Measurements from ENCODE around the gene FMN2. TPM values are rescaled to one million over a fixed set of nuclear protein-coding genes. Genes with fewer than 3 reads are reported as not detected.

The FMN2 gene
- total RNA-seq, 3 donors from 2014 or later (not counting 1 experiment from before 2014, with no cell fraction given) = not detected

DNA sequence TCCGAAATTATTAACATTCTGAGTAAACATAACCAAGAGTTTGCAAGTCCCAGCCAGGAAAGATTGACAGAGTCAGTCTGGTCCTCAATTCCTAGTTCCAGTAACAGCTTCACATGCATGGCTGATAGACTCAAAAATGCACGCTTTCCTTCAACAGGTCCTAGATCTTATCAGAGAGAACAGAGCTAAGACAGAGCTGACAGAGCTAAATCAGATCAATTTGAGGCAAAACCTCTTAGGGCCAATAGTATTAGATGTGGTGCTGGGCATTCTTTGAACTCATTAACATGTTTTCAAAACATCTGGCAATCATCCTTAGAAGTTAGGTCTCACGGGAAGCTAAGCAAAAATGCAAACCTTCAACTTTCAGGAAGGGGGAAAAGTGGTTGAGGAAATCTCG, 406.2 kb downstream of the FMN2 start:
- no peak overlapping the region for H3K4me3 ChIP-seq (ENCODE audit: low read length)
- intact Hi-C loops (cut with micrococcal nuclease) = no loop called here
- H3K4me1 Mint-ChIP-seq = peaks cover 0 to 10% of the 10 kb centered on the region in 2 donors
- DNase-seq = no peak
- TF ChIP-seq, protein P1, sequence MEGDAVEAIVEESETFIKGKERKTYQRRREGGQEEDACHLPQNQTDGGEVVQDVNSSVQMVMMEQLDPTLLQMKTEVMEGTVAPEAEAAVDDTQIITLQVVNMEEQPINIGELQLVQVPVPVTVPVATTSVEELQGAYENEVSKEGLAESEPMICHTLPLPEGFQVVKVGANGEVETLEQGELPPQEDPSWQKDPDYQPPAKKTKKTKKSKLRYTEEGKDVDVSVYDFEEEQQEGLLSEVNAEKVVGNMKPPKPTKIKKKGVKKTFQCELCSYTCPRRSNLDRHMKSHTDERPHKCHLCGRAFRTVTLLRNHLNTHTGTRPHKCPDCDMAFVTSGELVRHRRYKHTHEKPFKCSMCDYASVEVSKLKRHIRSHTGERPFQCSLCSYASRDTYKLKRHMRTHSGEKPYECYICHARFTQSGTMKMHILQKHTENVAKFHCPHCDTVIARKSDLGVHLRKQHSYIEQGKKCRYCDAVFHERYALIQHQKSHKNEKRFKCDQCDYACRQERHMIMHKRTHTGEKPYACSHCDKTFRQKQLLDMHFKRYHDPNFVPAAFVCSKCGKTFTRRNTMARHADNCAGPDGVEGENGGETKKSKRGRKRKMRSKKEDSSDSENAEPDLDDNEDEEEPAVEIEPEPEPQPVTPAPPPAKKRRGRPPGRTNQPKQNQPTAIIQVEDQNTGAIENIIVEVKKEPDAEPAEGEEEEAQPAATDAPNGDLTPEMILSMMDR (IDR thresholded peaks at IDR 0.05) = no peak
- H3K4me3 Mint-ChIP-seq = no peak overlapping the region
- H3K36me3 Mint-ChIP-seq = no peaks in the 10 kb centered on the region
- no peaks in the 10 kb centered on the region for H3K9me3 ChIP-seq (ENCODE audit: control insufficient read depth, insufficient read depth, low read length)
- H3K27me3 ChIP-seq (ENCODE audit: control insufficient read depth, insufficient read depth, low read length) = no peaks in the 10 kb centered on the region
- H3K27ac ChIP-seq (ENCODE audit: low read length) = no peak overlapping the region
- 79% methylated on average over 2 of the region's 4 CpGs for WGBS (ENCODE audit: insufficient coverage)
- no peak for ATAC-seq
- no peak overlapping the region for H3K27ac Mint-ChIP-seq
- no peaks in the 10 kb centered on the region for H3K36me3 ChIP-seq (ENCODE audit: control insufficient read depth, insufficient read depth, low read length)
- peaks cover 3% of the 10 kb centered on the region for H3K4me1 ChIP-seq (ENCODE audit: control insufficient read depth, insufficient read depth, low read length)
- H3K9me3 Mint-ChIP-seq = no peaks in the 10 kb centered on the region
- no peaks in the 10 kb centered on the region for H3K27me3 Mint-ChIP-seq (ENCODE audit: low read depth in 2 of 2)

DNA sequence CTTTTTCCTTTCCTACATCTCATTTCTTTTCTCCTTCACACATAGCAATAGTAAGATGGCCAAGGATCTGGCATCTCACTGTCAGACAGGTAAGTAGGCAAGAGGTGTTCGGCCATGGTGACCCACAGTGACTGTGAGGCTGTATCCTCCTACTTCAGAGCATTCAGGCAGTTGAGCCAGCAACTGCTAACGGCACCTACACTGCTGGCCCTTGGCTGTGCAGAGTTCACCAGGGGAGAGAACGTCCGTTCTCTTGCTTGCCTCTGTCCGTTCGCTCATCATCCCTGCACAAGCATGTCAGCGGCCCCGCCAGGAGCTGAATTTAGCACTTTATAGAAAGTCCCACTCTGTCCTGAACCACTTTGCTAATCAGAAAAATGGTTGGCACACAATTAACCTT, 406.7 kb downstream of the FMN2 start:
- Histone ChIP-seq H3K36me3 (ENCODE audit: control insufficient read depth, insufficient read depth, low read length) (no peaks in the 10 kb centered on the region), H3K27me3 (ENCODE audit: control insufficient read depth, insufficient read depth, low read length) (no peaks in the 10 kb centered on the region), H3K9me3 (ENCODE audit: control insufficient read depth, insufficient read depth, low read length) (no peaks in the 10 kb centered on the region), H3K4me3 (ENCODE audit: low read length) (no peak overlapping the region), H3K4me1 (ENCODE audit: control insufficient read depth, insufficient read depth, low read length) (peaks cover 7% of the 10 kb centered on the region), H3K27ac (ENCODE audit: low read length) (no peak overlapping the region)
- no peak overlapping the region for H3K27ac Mint-ChIP-seq
- ATAC-seq (no peak), DNase-seq (no peak)
- H3K4me1 Mint-ChIP-seq = peaks cover 0 to 10% of the 10 kb centered on the region in 2 donors
- intact Hi-C loops (cut with micrococcal nuclease) = no loop called here
- no peaks in the 10 kb centered on the region for H3K36me3 Mint-ChIP-seq
- H3K27me3 Mint-ChIP-seq (ENCODE audit: low read depth in 2 of 2) = no peaks in the 10 kb centered on the region
- TF ChIP-seq, protein P1 (IDR thresholded peaks at IDR 0.05) = no peak
- 92% methylated on average over 8 of the region's 8 CpGs for WGBS (ENCODE audit: insufficient coverage)
- no peaks in the 10 kb centered on the region for H3K9me3 Mint-ChIP-seq
- H3K4me3 Mint-ChIP-seq = no peak overlapping the region

DNA sequence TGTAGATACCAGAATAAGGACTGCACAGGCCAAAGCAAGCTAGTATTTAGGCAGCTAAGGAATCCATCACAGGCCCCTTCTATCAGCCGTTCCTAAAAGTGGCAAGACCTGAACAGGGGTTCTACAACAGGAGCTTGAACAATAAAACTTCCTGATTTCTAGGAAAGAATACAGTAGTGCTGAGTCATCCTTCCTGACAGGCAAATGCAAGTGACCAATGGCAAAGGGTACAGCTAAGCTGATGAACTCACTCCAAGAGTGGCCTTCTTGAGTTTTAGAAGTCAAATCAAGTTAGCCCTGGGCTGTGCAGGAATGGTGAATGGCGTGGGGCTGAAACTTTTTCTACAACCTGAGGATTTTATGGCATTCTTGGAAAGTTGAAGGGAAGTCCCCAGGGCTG, 407.3 kb downstream of the FMN2 start:
- Histone ChIP-seq H3K4me1 (ENCODE audit: control insufficient read depth, insufficient read depth, low read length) (peaks cover 7% of the 10 kb centered on the region), H3K27me3 (ENCODE audit: control insufficient read depth, insufficient read depth, low read length) (no peaks in the 10 kb centered on the region), H3K9me3 (ENCODE audit: control insufficient read depth, insufficient read depth, low read length) (no peaks in the 10 kb centered on the region), H3K27ac (ENCODE audit: low read length) (no peak overlapping the region), H3K4me3 (ENCODE audit: low read length) (no peak overlapping the region), H3K36me3 (ENCODE audit: control insufficient read depth, insufficient read depth, low read length) (no peaks in the 10 kb centered on the region)
- Mint-ChIP-seq H3K36me3 (no peaks in the 10 kb centered on the region), H3K9me3 (no peaks in the 10 kb centered on the region), H3K27ac (no peak overlapping the region), H3K4me3 (no peak overlapping the region), H3K4me1 (peaks cover 0 to 10% of the 10 kb centered on the region in 2 donors), H3K27me3 (ENCODE audit: low read depth in 2 of 2) (no peaks in the 10 kb centered on the region)
- WGBS (ENCODE audit: insufficient coverage) = 43% methylated on average over 2 of the region's 2 CpGs
- no peak for ATAC-seq
- TF ChIP-seq, protein P1 (IDR thresholded peaks at IDR 0.05) = no peak
- intact Hi-C loops (cut with micrococcal nuclease) = no loop called here
- DNase-seq = no peak

DNA sequence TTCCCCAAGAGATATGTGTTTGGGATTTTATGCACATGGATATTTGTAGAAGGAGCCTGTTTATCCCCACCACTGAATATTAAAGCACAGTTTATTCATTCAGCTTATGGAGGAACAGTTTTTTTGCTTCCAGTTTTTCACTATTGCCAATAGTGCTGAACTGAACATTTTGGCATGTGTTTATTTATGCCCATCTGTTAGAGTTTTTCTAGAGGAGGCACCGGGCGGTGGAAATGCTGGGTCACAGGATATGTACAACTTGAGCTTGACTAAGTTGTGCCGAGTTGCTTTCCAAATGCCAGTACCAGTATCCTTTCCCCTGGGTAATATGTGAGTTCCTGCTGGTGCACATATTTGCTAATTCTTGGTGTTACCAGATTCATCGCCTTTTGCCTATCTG, 409.0 kb downstream of the FMN2 start:
- DNase-seq (no peak), ATAC-seq (no peak)
- Mint-ChIP-seq H3K4me1 (peaks cover 10 to 16% of the 10 kb centered on the region in 2 donors), H3K36me3 (no peaks in the 10 kb centered on the region), H3K9me3 (no peaks in the 10 kb centered on the region), H3K27me3 (ENCODE audit: low read depth in 2 of 2) (no peaks in the 10 kb centered on the region), H3K4me3 (no peak overlapping the region), H3K27ac (no peak overlapping the region)
- Histone ChIP-seq H3K4me1 (ENCODE audit: control insufficient read depth, insufficient read depth, low read length) (peaks cover 7% of the 10 kb centered on the region), H3K27me3 (ENCODE audit: control insufficient read depth, insufficient read depth, low read length) (no peaks in the 10 kb centered on the region), H3K36me3 (ENCODE audit: control insufficient read depth, insufficient read depth, low read length) (no peaks in the 10 kb centered on the region), H3K4me3 (ENCODE audit: low read length) (no peak overlapping the region), H3K27ac (ENCODE audit: low read length) (no peak overlapping the region), H3K9me3 (ENCODE audit: control insufficient read depth, insufficient read depth, low read length) (no peaks in the 10 kb centered on the region)
- TF ChIP-seq, protein P1 (IDR thresholded peaks at IDR 0.05) = no peak
- 91% methylated on average over 4 of the region's 4 CpGs for WGBS (ENCODE audit: insufficient coverage)
- intact Hi-C loops (cut with micrococcal nuclease) = no loop called here
